Measurements from ENCODE around the gene VSIG10L2. TPM values are rescaled to one million over a fixed set of nuclear protein-coding genes. Genes with fewer than 3 reads are reported as not detected.

Gene VSIG10L2
- total RNA-seq, 2 donors from 2014 or later: not detected

DNA sequence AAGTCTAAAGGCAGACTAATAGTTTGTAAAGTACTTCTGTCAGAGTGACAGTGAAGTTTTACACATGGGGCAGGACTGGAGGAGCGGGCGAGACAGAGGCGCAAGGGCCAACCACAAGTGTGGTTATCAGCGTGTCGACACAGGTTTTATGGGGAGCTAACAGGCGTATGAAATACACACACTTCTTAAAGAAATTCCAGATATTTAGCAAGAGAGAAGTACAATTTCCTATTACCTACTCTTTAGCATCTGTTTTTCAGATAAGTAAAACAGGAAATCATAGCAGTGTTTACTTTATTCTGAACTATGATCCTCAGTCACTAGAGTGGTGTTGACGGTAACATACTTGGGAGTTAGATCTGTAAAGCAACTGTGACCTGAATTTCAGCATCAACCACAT is 22.5 kb downstream of the VSIG10L2 start:
- H3K36me3 Mint-ChIP-seq (ENCODE audit: low read depth): peaks cover 7% of the 10 kb centered on the region
- H3K4me1 Mint-ChIP-seq: no peaks in the 10 kb centered on the region

DNA sequence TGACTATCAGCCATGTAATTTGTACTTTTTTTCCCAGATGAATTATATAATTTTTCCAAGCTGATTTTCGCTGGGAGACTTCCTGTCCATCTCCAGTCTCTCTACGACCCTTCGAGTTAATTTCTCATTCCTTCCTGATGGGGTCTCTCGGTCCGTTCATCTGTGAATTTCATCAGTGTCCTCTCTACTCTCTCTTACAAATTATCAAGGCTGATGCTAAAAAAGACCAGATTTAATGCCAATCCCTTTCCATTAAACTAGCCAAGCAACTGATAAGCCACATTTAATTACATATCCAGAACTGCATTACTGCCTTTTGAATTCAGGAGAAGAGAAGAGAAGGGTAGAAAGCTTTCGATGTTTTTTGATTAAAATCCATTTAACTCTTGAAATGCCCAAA is 25.8 kb downstream of the VSIG10L2 start:
- peak; percentile 22 for TF ChIP-seq CTCF (conservative IDR thresholded peaks at IDR 0.05)
- no peaks in the 10 kb centered on the region for H3K27me3 ChIP-seq (ENCODE audit: control insufficient read depth, insufficient read depth, low read length, poor library complexity, severe bottlenecking)
- no peaks in the 10 kb centered on the region for H3K9me3 ChIP-seq (ENCODE audit: control insufficient read depth, low read length)
- no peaks in the 10 kb centered on the region for H3K4me1 ChIP-seq (ENCODE audit: control insufficient read depth, insufficient read depth, low read length)
- Mint-ChIP-seq H3K4me3 (no peak overlapping the region), H3K27ac (no peak overlapping the region), H3K4me1 (no peaks in the 10 kb centered on the region), H3K27me3 (ENCODE audit: insufficient read depth) (no peaks in the 10 kb centered on the region), H3K36me3 (ENCODE audit: low read depth) (peaks cover 2% of the 10 kb centered on the region), H3K9me3 (no peaks in the 10 kb centered on the region)
- H3K4me3 ChIP-seq (ENCODE audit: low read length): no peak overlapping the region
- WGBS, 2 experiments (ENCODE audit: insufficient coverage in 1 of 2, insufficient read length in 1 of 2): 90 to 92% methylated on average over 6 of the region's 6 CpGs
- H3K27ac ChIP-seq (ENCODE audit: low read depth, low read length): no peak overlapping the region
- H3K9ac ChIP-seq (ENCODE audit: extremely low read depth, low read length, poor library complexity, severe bottlenecking): no peak overlapping the region
- no peaks in the 10 kb centered on the region for H3K36me3 ChIP-seq (ENCODE audit: control insufficient read depth, insufficient read depth, low read length)
- no peak for DNase-seq

More for the DNA sequence above, 22.5 kb downstream of the VSIG10L2 start:
- Histone ChIP-seq H3K4me3 (ENCODE audit: low read length) (no peak overlapping the region), H3K36me3 (ENCODE audit: control insufficient read depth, insufficient read depth, low read length) (no peaks in the 10 kb centered on the region), H3K9ac (ENCODE audit: extremely low read depth, low read length, poor library complexity, severe bottlenecking) (no peak overlapping the region), H3K9me3 (ENCODE audit: control insufficient read depth, low read length) (no peaks in the 10 kb centered on the region), H3K27me3 (ENCODE audit: control insufficient read depth, insufficient read depth, low read length, poor library complexity, severe bottlenecking) (no peaks in the 10 kb centered on the region), H3K4me1 (ENCODE audit: control insufficient read depth, insufficient read depth, low read length) (no peaks in the 10 kb centered on the region), H3K27ac (ENCODE audit: low read depth, low read length) (no peak overlapping the region)
- no peaks in the 10 kb centered on the region for H3K27me3 Mint-ChIP-seq (ENCODE audit: insufficient read depth)
- TF ChIP-seq CTCF (conservative IDR thresholded peaks at IDR 0.05): no peak
- peaks cover under 1% of the 10 kb centered on the region for H3K9me3 Mint-ChIP-seq
- no peak overlapping the region for H3K4me3 Mint-ChIP-seq
- DNase-seq: no peak
- no peak overlapping the region for H3K27ac Mint-ChIP-seq
- 95 to 96% methylated on average over 5 to 7 of the region's 7 CpGs for WGBS, 2 experiments (ENCODE audit: insufficient coverage in 1 of 2, insufficient read length in 1 of 2)

DNA sequence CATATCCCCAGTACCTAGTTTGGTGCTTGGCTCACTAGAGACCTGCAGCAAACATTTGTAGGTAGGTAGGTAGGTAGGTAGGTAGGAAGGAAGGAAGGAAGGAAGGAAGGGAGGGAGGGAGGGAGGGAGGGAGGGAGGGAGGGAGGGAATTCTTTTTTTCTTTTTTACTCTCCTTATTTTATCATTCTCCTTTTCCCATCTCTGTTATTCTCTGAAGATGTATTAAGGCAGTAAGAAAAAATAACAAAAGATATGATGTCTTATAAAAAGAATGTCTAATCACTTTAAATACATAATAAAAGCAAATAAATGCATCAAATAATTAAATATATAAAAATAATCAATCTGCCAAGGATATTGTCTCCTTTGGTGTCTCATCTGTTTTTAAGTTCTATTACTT is 28.4 kb downstream of the VSIG10L2 start:
- Mint-ChIP-seq H3K36me3 (ENCODE audit: low read depth) (peaks cover 5% of the 10 kb centered on the region), H3K4me3 (no peak overlapping the region), H3K27me3 (ENCODE audit: insufficient read depth) (no peaks in the 10 kb centered on the region), H3K9me3 (no peaks in the 10 kb centered on the region), H3K27ac (no peak overlapping the region), H3K4me1 (no peaks in the 10 kb centered on the region)
- Histone ChIP-seq H3K4me3 (ENCODE audit: low read length) (no peak overlapping the region), H3K9me3 (ENCODE audit: control insufficient read depth, low read length) (no peaks in the 10 kb centered on the region), H3K9ac (ENCODE audit: extremely low read depth, low read length, poor library complexity, severe bottlenecking) (no peak overlapping the region), H3K27ac (ENCODE audit: low read depth, low read length) (no peak overlapping the region), H3K4me1 (ENCODE audit: control insufficient read depth, insufficient read depth, low read length) (no peaks in the 10 kb centered on the region), H3K36me3 (ENCODE audit: control insufficient read depth, insufficient read depth, low read length) (no peaks in the 10 kb centered on the region), H3K27me3 (ENCODE audit: control insufficient read depth, insufficient read depth, low read length, poor library complexity, severe bottlenecking) (no peaks in the 10 kb centered on the region)
- TF ChIP-seq CTCF (conservative IDR thresholded peaks at IDR 0.05): no peak
- DNase-seq: no peak

Measured in endodermal cell (in vitro differentiated cells).